NCI-H1048 (cell line): ENCODE results near the gene FGF12.

Experiments
- DNase-seq: peaks from one replicate; lab custom pipeline; 2025; lab: John Stamatoyannopoulos, UW

The FGF12 gene

GRCh38 chr3:192092388-192093005, 634.8 kb downstream of the FGF12 start:
- DNase-seq, result no peak

GRCh38 chr3:192091831-192092230, 635.5 kb downstream of the FGF12 start:
- no peak for DNase-seq

GRCh38 chr3:192090586-192090985, 636.8 kb downstream of the FGF12 start:
- no peak for DNase-seq
